Urothelium cell line (cell line): ENCODE results near the gene MAPK10.
A peak's percentile ranks its signal among the peaks of the same experiment; 100 is the strongest.

Source experiments
- DNase-seq: peaks from one replicate; pipeline ENCODE4 v3.0.0; 2011; ENCODE audit warnings: low spot score, mixed read lengths
- FAIRE-seq: peaks from 2 replicates; lab custom pipeline; 2011; peaks lifted over from hg19 to GRCh38; lab: Jason Lieb, UNC

The MAPK10 gene

GRCh38 chr4:86359944-86360478 is at the start of gene MAPK10:
TSS of gene MAPK10 (minus strand) at chr4:86360053.
- FAIRE-seq, result peak; percentile 69
- peak; percentile 61 for DNase-seq

GRCh38 chr4:86403575-86403974 is 43.7 kb upstream of the MAPK10 start:
- no peak for FAIRE-seq
- DNase-seq, result no peak

DNA sequence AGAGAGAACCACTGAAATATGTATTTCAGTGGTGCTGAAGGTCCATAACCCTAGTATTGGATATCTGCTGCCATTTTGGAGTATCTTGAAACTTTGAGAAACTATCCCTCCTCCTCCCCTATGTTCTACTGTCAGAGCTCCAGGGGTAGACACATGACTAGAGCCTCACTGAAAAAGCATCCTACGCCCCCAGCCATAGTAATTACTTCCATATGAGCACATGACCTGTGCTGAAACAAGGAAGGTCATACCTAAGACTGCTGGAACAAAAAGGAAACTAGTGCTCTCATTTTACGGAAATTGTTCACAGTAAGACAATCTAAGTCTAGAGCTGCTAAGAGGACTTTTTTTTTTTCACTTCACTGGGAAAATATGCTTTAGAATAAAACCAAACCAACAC is 42.0 kb upstream of the MAPK10 start:
- FAIRE-seq (no peak), DNase-seq (no peak)

GRCh38 chr4:86400216-86400615 is 40.4 kb upstream of the MAPK10 start:
- FAIRE-seq, result no peak
- DNase-seq, result no peak

DNA sequence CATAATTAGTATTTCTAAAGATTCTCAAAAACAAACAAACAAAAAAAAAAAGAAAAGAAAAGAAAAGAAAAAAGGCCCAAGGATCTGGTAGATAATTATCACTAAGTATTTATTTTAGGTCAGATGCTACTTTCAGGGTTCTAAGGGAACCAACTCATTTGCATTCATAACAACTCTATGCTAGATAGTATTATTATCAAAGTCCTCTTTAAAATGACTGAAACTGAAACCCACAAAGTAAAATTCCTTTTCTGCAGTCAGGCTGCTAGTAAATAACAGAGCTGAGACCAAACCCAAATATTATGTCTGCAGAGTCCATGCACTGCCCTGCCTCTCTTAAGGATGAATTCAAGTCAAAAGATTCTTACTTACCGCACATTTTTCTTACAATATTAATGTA is 38.3 kb upstream of the MAPK10 start:
- DNase-seq, result no peak
- FAIRE-seq, result no peak

- no peak for DNase-seq
- FAIRE-seq, result no peak
These were observed 33.9 kb upstream of the MAPK10 start for GRCh38 chr4:86393749-86394148.

DNA sequence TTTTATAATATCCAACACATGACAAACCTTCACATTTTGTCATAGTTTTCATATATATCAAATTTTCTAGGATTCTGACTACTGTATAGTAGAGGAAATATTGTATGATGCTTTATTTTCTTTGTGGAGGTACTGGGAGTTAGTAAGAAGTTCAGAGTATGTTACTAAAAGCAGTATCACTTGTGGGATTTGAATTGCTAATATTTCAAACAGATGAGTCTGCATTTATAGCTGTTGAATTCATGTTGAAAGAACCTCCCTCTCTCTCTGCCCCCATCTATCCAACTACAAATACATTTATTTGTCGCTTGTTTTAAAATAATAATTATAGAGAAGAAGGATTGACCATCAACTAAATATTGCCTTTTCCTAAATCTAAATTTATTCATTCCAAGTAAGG is 29.8 kb upstream of the MAPK10 start:
- FAIRE-seq (no peak), DNase-seq (no peak)

DNA sequence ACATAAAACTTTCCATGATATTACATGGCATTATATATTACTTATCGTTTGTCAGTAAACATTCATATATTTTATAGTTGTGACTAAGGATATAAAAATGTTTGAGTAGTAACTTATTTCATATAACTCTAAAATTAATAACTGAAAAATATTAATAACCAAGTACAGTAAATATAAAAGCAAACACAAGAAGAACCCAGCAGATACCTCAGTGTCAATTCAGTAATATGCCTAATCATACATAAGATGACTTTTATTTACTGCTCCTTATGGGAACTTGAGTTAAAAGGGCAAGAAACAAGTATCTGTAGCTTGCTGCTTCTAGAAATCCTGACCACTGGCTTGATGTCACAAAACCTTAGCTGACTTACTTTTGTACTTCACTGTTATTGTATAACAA is 28.4 kb upstream of the MAPK10 start:
- no peak for DNase-seq
- no peak for FAIRE-seq

GRCh38 chr4:86386817-86387415 is 27.1 kb upstream of the MAPK10 start:
- DNase-seq (no peak), FAIRE-seq (no peak)

- no peak for FAIRE-seq
These were observed 26.3 kb upstream of the MAPK10 start for GRCh38 chr4:86386201-86386600.

GRCh38 chr4:86381431-86381830 is 21.6 kb upstream of the MAPK10 start:
- DNase-seq, result no peak
- no peak for FAIRE-seq

More at GRCh38 chr4:86386201-86386600, 26.3 kb upstream of the MAPK10 start:
- DNase-seq, result no peak

GRCh38 chr4:86380181-86380724 is 20.4 kb upstream of the MAPK10 start:
- FAIRE-seq (no peak), DNase-seq (no peak)

- no peak for FAIRE-seq
These were observed 17.0 kb upstream of the MAPK10 start for GRCh38 chr4:86376850-86377249.

DNA sequence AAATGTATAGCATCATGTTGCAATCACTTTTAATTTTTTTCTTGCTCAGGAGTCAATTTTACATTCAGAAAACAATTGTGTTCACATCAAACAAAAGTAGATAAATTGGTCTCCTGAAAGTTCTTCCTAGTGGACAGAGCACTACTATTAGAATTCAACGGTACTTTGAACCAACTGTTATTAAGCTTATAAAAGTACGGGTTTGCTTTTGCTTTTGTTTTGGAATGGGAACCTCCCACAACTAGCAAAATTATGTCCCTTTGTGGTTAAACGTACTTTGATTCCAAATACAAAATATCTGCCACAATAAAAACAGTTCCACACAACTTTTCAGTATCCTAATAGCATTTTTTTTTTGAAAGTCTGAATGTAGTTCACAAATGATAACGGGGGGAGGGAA is 8.6 kb upstream of the MAPK10 start:
- FAIRE-seq (no peak), DNase-seq (no peak)

More at GRCh38 chr4:86376850-86377249, 17.0 kb upstream of the MAPK10 start:
- DNase-seq, result no peak

GRCh38 chr4:86367577-86367976 is 7.7 kb upstream of the MAPK10 start:
- no peak for DNase-seq
- no peak for FAIRE-seq

- no peak for DNase-seq
- no peak for FAIRE-seq
These were observed 7.1 kb upstream of the MAPK10 start for GRCh38 chr4:86366920-86367319.

DNA sequence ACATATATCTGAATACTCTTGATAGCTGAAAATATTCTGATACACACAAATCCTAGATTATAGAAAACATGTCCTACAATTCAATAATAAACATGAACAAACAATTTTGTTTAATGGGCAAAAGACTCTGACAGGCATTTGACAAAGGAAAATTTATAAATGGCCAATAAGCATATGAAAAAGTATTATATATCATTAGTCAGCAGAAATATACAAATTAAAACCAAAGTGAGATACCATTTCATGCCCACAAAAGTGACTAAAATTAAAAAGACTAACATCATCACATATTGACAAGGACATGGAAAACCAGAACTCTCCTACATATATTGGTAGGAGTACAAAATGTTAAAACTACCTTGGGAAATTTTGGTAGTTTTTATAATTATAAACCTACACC is 2.7 kb upstream of the MAPK10 start:
- no peak for DNase-seq
- no peak for FAIRE-seq

- DNase-seq, result no peak
- no peak for FAIRE-seq
These were observed 1.6 kb downstream of the MAPK10 start for GRCh38 chr4:86358257-86358656.

DNA sequence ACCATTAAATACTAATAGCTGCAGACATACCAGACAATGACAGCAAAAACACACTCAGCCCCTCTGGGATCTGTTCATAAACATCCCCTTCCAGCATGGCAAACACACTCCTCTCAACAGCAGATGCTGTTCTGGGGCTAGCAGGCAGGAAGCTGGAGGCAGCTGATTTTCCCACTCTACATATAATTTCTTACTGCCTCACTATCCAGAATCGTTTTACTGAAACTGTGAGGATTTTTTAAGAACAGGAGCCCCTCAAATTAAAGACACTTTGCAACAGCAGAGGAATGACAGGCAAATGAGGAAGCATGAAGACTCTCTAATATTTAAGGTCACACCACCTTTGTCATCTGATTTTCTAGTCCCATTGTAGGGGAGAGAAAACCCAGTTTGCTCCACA is 2.2 kb downstream of the MAPK10 start:
- no peak for FAIRE-seq
- no peak for DNase-seq

- FAIRE-seq, result no peak
- DNase-seq, result no peak
These were observed 3.2 kb downstream of the MAPK10 start for GRCh38 chr4:86356425-86357210.

- FAIRE-seq, result no peak
These were observed 5.5 kb downstream of the MAPK10 start for GRCh38 chr4:86354390-86354789.

DNA sequence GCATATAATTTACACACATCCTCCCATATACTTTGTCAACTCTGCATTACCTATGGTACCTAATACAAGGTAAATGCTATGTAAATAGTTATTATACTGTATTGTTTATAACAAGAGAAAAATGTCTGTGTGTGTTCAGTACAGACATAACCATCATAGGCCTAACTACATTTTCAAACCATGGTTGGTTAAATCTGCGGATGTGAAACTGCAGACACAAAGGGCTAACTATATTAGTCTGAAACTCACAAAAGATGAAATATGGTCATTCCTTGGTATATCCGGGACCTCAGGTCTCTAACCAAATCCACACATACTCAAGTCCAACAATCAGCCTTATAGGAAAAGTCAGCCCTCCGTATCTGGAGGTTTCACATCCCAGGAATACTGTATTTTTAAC is 13.5 kb downstream of the MAPK10 start:
- no peak for DNase-seq
- FAIRE-seq, result no peak

More at GRCh38 chr4:86354390-86354789, 5.5 kb downstream of the MAPK10 start:
- no peak for DNase-seq
